Gastroesophageal sphincter (tissue), 4 donors: ENCODE measurements around the gene CROCC2. TPM values are rescaled to one million over a fixed set of nuclear protein-coding genes. Genes with fewer than 3 reads are reported as not detected.

Experiments
- ATAC-seq: fragments of 150-250 bp; one replicate; pipeline ENCODE4 v1.9.1; 2016; ENCODE audit warnings: mild to moderate bottlenecking, moderate library complexity
- H3K27ac ChIP-seq, 4 donors: fragments of 200-600 bp; sonication (generic) in 3 of 4; 1 replicate in 3 of 4; 2 replicates in 1 of 4; pipeline ENCODE4 v1.5.1; 2016 to 2019
- H3K27me3 ChIP-seq: fragments of 200-600 bp; sonication (generic); one replicate; pipeline ENCODE4 v1.5.1; 2019
- H3K36me3 ChIP-seq, 2 donors: fragments of 200-600 bp; sonication (generic); one replicate each; pipeline ENCODE4 v1.5.1; 2019; ENCODE audit warnings: control low read depth in 1 of 2
- H3K4me1 ChIP-seq, 3 donors: fragments of 200-600 bp; sonication (generic); 1 replicate in 2 of 3; 2 replicates in 1 of 3; pipeline ENCODE4 v1.5.1; 2016 to 2019; ENCODE audit warnings: control low read depth in 2 of 3
- H3K4me3 ChIP-seq, 2 donors: fragments of 200-600 bp; sonication (generic); one replicate each; pipeline ENCODE4 v1.5.1; 2019; ENCODE audit warnings: mild to moderate bottlenecking in 1 of 2, moderate library complexity in 1 of 2
- H3K9me3 ChIP-seq, 3 donors: fragments of 200-600 bp; sonication (generic); one replicate each; pipeline ENCODE4 v1.5.1; 2017 to 2019; ENCODE audit warnings: control low read depth in 2 of 3
- EP300 ChIP-seq: sonication (generic); formaldehyde crosslinking; IDR thresholded peaks from one replicate; pipeline ENCODE4 v1.6.1; 2017; ENCODE audit warnings: antibody characterized with exemption, mild to moderate bottlenecking
- POLR2A ChIP-seq, 2 donors: fragments of 450-650 bp; IDR thresholded peaks; one replicate each; pipeline ENCODE4 v1.6.1; 2017; ENCODE audit warnings: antibody characterized with exemption in 2 of 2, mild to moderate bottlenecking in 2 of 2, moderate library complexity in 1 of 2
- POLR2AphosphoS5 ChIP-seq: sonication (generic); formaldehyde crosslinking; IDR thresholded peaks from one replicate; pipeline ENCODE4 v1.6.1; 2017; ENCODE audit warnings: antibody characterized with exemption
- WGBS, 2 donors: methylation state at CpG; one replicate each; pipeline ENCODE4 v1.1.5; 2018; ENCODE audit warnings: low coverage in 1 of 2; 5-methylcytosine and 5-hydroxymethylcytosine counted together
- total RNA-seq, 4 donors: library from RNA; depleted of rRNA; stranded (reverse); fragments of >200 nt; gene quantifications; one replicate each; pipeline ENCODE4 v1.1.0, GENCODE V29; 2016
- TF ChIP-seq, protein P1 (sequence below), 4 experiments: fragments of 200-600 bp in 2 of 4; fragments of 450-650 bp in 2 of 4; sonication (generic) in 1 of 4; IDR thresholded peaks; one replicate each; pipeline ENCODE4 v1.5.1; 2017 to 2019; ENCODE audit warnings: antibody characterized with exemption in 4 of 4, mild to moderate bottlenecking in 2 of 4, moderate library complexity in 2 of 4

CROCC2 gene
- total RNA-seq, 4 donors from 2014 or later = not detected

DNA sequence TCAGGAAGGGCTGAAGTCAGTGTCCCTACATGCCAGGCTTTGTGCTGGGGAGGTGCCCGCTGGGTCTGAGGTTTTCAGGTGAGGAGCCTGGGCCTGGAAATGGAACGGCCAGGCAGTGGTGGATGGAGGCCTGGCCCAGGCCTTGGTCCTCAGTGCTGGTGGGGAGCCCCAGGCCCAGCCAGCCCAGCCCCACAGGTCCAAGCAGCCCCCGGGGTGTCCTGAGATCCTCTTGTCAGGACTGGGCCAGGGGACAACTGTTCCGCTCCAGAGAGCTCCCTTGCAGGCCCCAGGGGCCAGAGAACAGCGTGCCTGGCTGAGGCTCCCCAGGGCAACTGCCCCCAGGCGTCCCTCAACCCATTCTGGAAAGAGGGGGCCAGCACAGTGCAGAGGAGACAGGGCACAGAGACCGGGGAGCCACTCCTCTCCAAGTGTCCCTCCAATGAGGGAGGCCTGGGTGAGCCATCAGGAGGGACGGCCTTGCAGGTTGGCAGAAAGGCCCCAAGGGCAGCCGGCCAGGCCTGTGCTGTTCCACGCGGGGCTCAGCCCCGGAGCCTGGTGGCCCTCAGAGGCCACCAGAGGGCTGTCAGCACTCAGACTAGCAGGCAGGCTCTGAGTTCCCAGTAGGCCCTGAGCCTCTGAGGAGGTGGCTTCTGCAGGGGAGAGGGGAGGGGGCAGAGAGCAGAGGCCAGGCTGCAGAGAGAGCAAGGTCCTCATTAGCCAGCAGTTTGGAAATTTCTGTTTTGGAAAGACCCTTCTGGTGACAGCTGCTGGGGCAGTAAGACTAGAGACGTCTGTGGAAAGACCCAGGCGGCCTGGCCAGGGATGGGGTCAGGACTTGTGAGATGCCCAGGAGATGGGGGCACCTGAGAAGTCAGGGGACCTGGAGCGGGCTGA is 62.8 kb downstream of the CROCC2 start:
- H3K4me3 ChIP-seq = no peak overlapping the region
- ATAC-seq = no peak
- H3K4me1 ChIP-seq = peaks cover 0 to 13% (median 0%) of the 10 kb centered on the region in 3 donors
- H3K9me3 ChIP-seq = peaks cover 0 to 9% (median 0%) of the 10 kb centered on the region in 3 donors
- H3K36me3 ChIP-seq = no peaks in the 10 kb centered on the region
- 73% methylated on average over 3 of the region's 15 CpGs; no CpG with 5 or more reads in 1 of the 2 donors for WGBS, 2 donors
- no peak overlapping the region for H3K27ac ChIP-seq
- peaks cover 29% of the 10 kb centered on the region for H3K27me3 ChIP-seq
- TF ChIP-seq POLR2AphosphoS5 (no peak), POLR2A (IDR thresholded peaks at IDR 0.05) (no peak), EP300 (no peak)
- TF ChIP-seq, protein P1, sequence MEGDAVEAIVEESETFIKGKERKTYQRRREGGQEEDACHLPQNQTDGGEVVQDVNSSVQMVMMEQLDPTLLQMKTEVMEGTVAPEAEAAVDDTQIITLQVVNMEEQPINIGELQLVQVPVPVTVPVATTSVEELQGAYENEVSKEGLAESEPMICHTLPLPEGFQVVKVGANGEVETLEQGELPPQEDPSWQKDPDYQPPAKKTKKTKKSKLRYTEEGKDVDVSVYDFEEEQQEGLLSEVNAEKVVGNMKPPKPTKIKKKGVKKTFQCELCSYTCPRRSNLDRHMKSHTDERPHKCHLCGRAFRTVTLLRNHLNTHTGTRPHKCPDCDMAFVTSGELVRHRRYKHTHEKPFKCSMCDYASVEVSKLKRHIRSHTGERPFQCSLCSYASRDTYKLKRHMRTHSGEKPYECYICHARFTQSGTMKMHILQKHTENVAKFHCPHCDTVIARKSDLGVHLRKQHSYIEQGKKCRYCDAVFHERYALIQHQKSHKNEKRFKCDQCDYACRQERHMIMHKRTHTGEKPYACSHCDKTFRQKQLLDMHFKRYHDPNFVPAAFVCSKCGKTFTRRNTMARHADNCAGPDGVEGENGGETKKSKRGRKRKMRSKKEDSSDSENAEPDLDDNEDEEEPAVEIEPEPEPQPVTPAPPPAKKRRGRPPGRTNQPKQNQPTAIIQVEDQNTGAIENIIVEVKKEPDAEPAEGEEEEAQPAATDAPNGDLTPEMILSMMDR (IDR thresholded peaks at IDR 0.05) = no peak

DNA sequence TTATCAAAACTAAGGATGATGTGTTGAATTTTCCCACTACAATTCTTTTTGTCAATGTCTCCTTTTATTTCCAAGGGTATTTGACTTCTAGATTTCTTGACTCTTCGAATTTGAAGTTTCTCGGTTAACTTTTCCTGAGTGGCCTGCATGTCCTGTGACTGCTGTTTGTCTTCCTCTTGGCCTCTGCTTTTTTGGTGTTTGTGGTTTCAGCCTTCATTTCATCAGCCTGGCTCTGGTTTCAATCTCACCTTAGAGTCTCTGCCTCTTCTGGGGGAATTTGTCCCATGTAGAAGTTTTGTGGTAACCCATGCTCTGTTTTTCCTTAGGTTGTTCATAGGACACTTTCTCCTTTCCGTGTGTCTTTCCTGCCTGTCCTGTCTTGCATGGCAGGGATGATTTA is 64.0 kb downstream of the CROCC2 start:
- H3K36me3 ChIP-seq = no peaks in the 10 kb centered on the region
- WGBS, 2 donors = 83 to 93% methylated on average over 2 to 3 of the region's 3 CpGs
- ATAC-seq = no peak
- H3K27me3 ChIP-seq = peaks cover 40% of the 10 kb centered on the region
- TF ChIP-seq, protein P1 (IDR thresholded peaks at IDR 0.05) = no peak
- TF ChIP-seq EP300 (no peak), POLR2A (IDR thresholded peaks at IDR 0.05) (no peak), POLR2AphosphoS5 (no peak)
- no peak overlapping the region for H3K4me3 ChIP-seq
- H3K9me3 ChIP-seq = peaks cover 0 to 9% (median 0%) of the 10 kb centered on the region in 3 donors
- H3K27ac ChIP-seq = no peak overlapping the region
- H3K4me1 ChIP-seq = peaks cover 0 to 13% (median 0%) of the 10 kb centered on the region in 3 donors

DNA sequence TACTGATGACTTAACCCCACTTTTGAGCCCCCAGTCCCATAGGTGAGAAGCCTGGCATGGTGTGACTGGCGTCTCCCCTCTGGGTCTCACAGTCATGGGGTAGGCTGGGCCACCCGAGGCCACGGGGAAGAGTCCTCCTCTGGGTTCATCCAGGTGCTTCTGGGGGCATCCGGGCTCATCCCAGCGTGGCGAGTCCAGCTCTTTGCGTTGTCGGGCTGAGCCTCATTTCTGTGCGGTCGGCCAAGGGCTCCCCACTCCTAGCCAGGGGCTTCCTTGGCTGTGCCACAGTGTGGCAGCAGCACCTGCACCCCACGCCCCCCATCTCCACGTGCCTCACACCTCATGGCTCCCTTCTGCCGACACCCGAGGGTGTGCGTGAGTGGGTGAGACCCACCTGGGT is 64.7 kb downstream of the CROCC2 start:
- H3K27me3 ChIP-seq = peaks cover 47% of the 10 kb centered on the region
- no peaks in the 10 kb centered on the region for H3K36me3 ChIP-seq
- ATAC-seq = no peak
- 40% methylated on average over 1 of the region's 15 CpGs; no CpG with 5 or more reads in 1 of the 2 donors for WGBS, 2 donors
- H3K27ac ChIP-seq = no peak overlapping the region
- peaks cover 0 to 9% (median 0%) of the 10 kb centered on the region in 3 donors for H3K9me3 ChIP-seq
- H3K4me3 ChIP-seq = no peak overlapping the region
- TF ChIP-seq POLR2A (IDR thresholded peaks at IDR 0.05) (no peak), EP300 (no peak), POLR2AphosphoS5 (no peak)
- TF ChIP-seq, protein P1 (IDR thresholded peaks at IDR 0.05) = no peak
- H3K4me1 ChIP-seq = peaks cover 0 to 13% (median 0%) of the 10 kb centered on the region in 3 donors

DNA sequence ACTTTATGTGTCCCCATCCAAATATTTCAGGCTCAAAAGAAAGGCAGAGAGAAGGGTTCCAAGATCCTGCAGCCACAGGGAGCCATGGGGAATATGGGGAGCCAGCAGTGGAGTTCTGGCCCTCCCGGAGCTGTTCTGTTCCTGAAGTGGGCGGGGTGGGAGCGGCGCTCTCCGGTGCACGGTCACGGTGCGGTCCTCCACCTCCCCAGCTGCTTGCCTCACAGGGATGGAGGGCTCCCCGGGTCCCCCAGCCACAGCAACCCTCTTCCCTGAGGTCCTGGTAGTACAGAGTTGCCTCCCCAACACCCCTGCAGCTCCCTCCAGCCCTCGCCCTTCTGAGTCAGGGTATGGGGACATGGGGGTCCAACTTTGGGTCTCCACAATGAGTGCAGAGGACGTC is 66.1 kb downstream of the CROCC2 start:
- H3K27me3 ChIP-seq = peaks cover 49% of the 10 kb centered on the region
- peaks cover 0 to 13% (median 0%) of the 10 kb centered on the region in 3 donors for H3K4me1 ChIP-seq
- 57 to 59% methylated on average over 3 of the region's 11 CpGs for WGBS, 2 donors
- no peak overlapping the region for H3K4me3 ChIP-seq
- peak; percentile 11 for ATAC-seq
- H3K9me3 ChIP-seq = peaks cover 0 to 9% (median 0%) of the 10 kb centered on the region in 3 donors
- no peak overlapping the region for H3K27ac ChIP-seq
- no peaks in the 10 kb centered on the region for H3K36me3 ChIP-seq
- TF ChIP-seq EP300 (no peak), POLR2AphosphoS5 (no peak), POLR2A (IDR thresholded peaks at IDR 0.05) (no peak)
- TF ChIP-seq, protein P1 (IDR thresholded peaks at IDR 0.05) = no peak
